ENCODE results near the gene EXOC7.

Gene EXOC7

DNA sequence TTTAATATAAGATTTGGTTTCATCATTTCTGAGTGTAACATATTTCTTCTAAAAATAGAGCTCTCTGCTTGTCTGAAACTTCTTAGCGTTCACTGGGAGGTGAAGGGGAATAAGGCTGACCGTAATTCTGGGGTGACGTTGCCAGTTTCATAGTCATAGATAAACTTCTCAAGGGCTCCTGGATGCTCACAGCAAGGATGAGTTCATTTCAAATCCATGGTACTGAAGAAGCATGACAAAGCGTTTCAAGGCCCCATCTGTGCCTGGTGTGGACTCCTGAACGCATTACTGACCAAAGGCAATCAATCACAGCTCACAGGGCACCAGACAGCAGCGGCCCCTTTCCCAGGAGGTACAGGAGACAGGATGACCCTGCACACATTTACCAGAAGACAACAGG lies 64.5 kb downstream of the EXOC7 start:
- Histone ChIP-seq H3K4me3 (ENCODE audit: low read depth, low read length) (no peak overlapping the region), H3K27me3 (no peaks in the 10 kb centered on the region), H3K36me3 (peaks cover 61% of the 10 kb centered on the region), H3K4me1 (no peaks in the 10 kb centered on the region), H3K9me3 (no peaks in the 10 kb centered on the region)
- TF ChIP-seq, protein P1, sequence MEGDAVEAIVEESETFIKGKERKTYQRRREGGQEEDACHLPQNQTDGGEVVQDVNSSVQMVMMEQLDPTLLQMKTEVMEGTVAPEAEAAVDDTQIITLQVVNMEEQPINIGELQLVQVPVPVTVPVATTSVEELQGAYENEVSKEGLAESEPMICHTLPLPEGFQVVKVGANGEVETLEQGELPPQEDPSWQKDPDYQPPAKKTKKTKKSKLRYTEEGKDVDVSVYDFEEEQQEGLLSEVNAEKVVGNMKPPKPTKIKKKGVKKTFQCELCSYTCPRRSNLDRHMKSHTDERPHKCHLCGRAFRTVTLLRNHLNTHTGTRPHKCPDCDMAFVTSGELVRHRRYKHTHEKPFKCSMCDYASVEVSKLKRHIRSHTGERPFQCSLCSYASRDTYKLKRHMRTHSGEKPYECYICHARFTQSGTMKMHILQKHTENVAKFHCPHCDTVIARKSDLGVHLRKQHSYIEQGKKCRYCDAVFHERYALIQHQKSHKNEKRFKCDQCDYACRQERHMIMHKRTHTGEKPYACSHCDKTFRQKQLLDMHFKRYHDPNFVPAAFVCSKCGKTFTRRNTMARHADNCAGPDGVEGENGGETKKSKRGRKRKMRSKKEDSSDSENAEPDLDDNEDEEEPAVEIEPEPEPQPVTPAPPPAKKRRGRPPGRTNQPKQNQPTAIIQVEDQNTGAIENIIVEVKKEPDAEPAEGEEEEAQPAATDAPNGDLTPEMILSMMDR (IDR thresholded peaks at IDR 0.05; ENCODE audit: low read depth, low read length): no peak
- DNase-seq: no peak

DNA sequence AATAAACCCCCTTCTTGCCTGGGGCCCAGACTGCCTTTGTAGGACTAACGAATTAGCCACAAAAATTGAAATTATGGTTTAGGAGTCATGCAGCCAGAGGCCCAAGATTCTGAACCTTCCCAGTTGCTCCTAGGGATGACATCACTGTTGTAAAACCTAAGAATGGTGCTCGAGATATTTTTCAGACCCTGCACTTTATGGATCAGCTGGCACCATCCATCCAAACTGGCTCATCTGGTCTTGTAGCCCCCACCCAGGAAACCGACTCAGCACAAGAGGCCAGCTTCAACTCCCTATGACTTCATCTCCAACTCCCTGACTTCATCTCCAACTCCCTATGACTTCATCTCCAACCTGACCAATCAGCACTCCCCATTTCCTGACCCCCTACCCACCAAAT lies 65.5 kb downstream of the EXOC7 start:
- Histone ChIP-seq H3K36me3 (peaks cover 50% of the 10 kb centered on the region), H3K9me3 (no peaks in the 10 kb centered on the region), H3K27me3 (no peaks in the 10 kb centered on the region), H3K4me3 (ENCODE audit: low read depth, low read length) (no peak overlapping the region), H3K4me1 (no peaks in the 10 kb centered on the region)
- no peak for DNase-seq
- TF ChIP-seq, protein P1 (IDR thresholded peaks at IDR 0.05; ENCODE audit: low read depth, low read length): no peak

DNA sequence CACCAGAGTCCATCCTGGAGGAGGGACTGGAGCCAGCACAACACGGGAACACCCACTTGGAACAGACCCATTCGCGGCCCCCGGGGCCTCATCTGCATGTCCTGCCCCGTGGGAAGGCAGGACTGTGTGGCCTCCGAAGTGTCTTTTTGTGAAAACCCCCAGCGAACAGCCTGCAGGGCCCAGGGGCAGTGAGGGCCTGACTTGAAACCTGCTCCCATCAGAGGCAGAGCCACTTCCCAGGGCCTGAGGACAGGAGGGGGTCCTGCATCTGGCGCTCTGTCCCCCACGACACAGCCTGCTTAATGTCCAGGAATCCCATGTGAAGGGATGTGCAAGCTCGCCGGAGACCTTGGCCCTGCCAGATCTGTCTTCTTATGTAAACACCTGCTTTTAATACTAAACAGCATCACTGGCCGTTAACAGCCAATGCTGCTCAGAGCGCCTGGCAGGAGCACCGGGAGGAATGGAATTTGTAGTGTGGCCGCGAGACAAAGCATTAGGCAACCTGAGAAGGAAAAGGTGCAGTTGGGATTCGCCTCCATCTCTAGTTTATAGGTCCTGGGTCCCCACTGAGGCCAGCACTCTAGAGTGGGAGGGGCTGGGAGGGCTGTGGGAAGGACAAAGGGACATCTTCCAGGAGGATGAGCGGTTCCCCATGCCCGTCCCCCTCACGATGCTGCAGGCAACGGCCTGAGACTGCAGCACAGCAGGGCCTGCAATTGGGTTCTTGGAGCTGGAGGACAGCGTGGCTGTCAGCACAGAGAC lies 66.9 kb downstream of the EXOC7 start:
- Histone ChIP-seq H3K27me3 (no peaks in the 10 kb centered on the region), H3K4me1 (no peaks in the 10 kb centered on the region), H3K4me3 (ENCODE audit: low read depth, low read length) (no peak overlapping the region), H3K36me3 (peaks cover 38% of the 10 kb centered on the region), H3K9me3 (peaks cover 2% of the 10 kb centered on the region; the same call in 1 of the 2 replicates)
- TF ChIP-seq, protein P1 (IDR thresholded peaks at IDR 0.05; ENCODE audit: low read depth, low read length): no peak
- DNase-seq: no peak

DNA sequence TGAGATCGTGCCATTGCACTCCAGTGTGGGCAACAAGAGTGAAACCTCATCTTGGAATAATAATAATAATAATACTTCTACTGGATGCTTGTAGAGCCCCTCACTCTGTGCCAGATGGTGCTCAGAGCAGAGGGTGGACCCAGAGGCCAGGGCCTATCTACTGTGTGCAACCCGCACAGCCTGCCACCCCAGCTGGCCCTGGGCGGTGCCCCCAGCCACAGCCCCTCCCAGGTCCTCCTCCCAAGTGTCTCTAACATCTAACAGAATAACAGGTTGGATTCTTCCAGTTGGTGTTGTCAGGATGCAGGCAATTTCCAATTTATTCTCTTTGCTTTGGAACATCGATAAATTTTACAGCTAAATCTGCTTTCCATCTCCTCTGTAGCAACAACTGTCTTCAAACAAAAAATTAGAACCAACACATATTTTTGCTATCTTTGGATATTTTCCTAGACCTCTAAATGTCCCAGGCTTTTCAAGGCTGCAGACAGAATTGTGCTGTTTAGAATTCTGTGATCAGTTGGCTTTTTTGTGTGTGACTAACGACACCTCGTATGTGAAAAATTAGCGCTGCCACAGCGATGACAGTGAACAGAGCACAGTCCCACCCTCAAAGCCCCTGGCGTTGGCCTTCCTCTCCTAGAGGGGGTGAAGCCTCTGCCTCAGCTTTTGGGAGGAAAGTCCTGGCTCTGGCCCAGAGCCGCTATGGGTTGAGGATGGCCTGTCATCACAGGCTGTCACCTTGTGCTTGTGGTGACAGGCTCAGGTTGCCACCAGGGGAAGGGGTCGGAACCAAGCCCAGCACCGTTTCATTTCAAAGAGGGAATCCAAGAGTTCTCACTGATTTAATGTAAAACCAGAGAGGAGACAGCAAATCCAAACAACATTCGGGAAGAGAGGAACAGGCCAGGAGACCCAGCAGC lies 68.9 kb downstream of the EXOC7 start:
- peaks cover 3% of the 10 kb centered on the region for H3K4me1 ChIP-seq
- H3K36me3 ChIP-seq: peaks cover 20% of the 10 kb centered on the region
- no peak for DNase-seq
- H3K27me3 ChIP-seq: no peaks in the 10 kb centered on the region
- no peak overlapping the region for H3K4me3 ChIP-seq (ENCODE audit: low read depth, low read length)
- peaks cover 2% of the 10 kb centered on the region; the same call in 1 of the 2 replicates for H3K9me3 ChIP-seq
- TF ChIP-seq, protein P1 (IDR thresholded peaks at IDR 0.05; ENCODE audit: low read depth, low read length): no peak

DNA sequence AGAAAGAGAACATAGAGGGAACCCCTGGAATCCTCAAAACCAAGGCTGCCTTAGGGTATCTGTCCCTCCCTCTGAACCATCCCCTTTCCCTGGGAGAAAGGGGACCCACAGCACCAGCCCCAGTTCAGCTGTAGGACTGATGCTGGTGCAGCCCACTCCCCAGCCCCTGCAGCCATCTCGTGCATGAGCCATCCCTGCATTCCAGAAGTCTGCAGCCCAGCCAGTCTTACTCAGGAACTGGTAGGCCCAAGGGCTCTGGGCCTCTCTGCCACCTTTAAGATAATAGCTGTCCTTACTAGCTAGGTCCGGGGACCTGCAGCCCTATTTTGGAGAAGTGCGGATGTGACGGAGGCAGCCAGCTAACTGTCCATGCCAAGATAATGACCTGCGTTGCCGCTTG lies 70.4 kb downstream of the EXOC7 start:
- peaks cover 2% of the 10 kb centered on the region; the same call in 1 of the 2 replicates for H3K9me3 ChIP-seq
- H3K4me1 ChIP-seq: peaks cover 3% of the 10 kb centered on the region
- DNase-seq: no peak
- H3K4me3 ChIP-seq (ENCODE audit: low read depth, low read length): no peak overlapping the region
- peaks cover 4% of the 10 kb centered on the region for H3K36me3 ChIP-seq
- no peaks in the 10 kb centered on the region for H3K27me3 ChIP-seq
- TF ChIP-seq, protein P1 (IDR thresholded peaks at IDR 0.05; ENCODE audit: low read depth, low read length): no peak
